ENCODE results near the gene TAS2R30.

TAS2R30 gene

GRCh38 chr12:11166300-11166699 lies 31.9 kb upstream of the TAS2R30 start:
- H3K9me3 ChIP-seq (ENCODE audit: low read depth, low read length) = no peaks in the 10 kb centered on the region
- H3K36me3 ChIP-seq (ENCODE audit: insufficient read depth, low read length) = peaks cover 77% of the 10 kb centered on the region
- no peak overlapping the region for H3K4me3 ChIP-seq
- DNase-seq (ENCODE audit: low read depth, low spot score) = no peak
- no peak overlapping the region for H3K9ac ChIP-seq (ENCODE audit: insufficient read length)
- no peak overlapping the region for H3K27ac ChIP-seq
- TF ChIP-seq POLR2AphosphoS5 (IDR thresholded peaks at IDR 0.05; ENCODE audit: borderline replicate concordance, low read depth, low read length) (no peak), FOXP2 (optimal IDR thresholded peaks at IDR 0.05; ENCODE audit: control extremely low read depth, extremely low read length, insufficient read depth) (no peak), EZH2 (IDR thresholded peaks at IDR 0.05) (no peak)

GRCh38 chr12:11164384-11164783 lies 29.9 kb upstream of the TAS2R30 start:
- H3K36me3 ChIP-seq (ENCODE audit: insufficient read depth, low read length) = peaks cover 88% of the 10 kb centered on the region
- H3K9ac ChIP-seq (ENCODE audit: insufficient read length) = no peak overlapping the region
- TF ChIP-seq POLR2AphosphoS5 (IDR thresholded peaks at IDR 0.05; ENCODE audit: borderline replicate concordance, low read depth, low read length) (no peak), EZH2 (IDR thresholded peaks at IDR 0.05) (no peak), FOXP2 (optimal IDR thresholded peaks at IDR 0.05; ENCODE audit: control extremely low read depth, extremely low read length, insufficient read depth) (no peak)
- no peak overlapping the region for H3K27ac ChIP-seq
- no peaks in the 10 kb centered on the region for H3K9me3 ChIP-seq (ENCODE audit: low read depth, low read length)
- DNase-seq (ENCODE audit: low read depth, low spot score) = no peak
- H3K4me3 ChIP-seq = no peak overlapping the region

- Histone ChIP-seq H3K9ac (ENCODE audit: insufficient read length) (no peak overlapping the region), H3K36me3 (ENCODE audit: insufficient read depth, low read length) (peaks cover 78% of the 10 kb centered on the region), H3K9me3 (ENCODE audit: low read depth, low read length) (no peaks in the 10 kb centered on the region), H3K4me3 (no peak overlapping the region), H3K27ac (no peak overlapping the region)
- TF ChIP-seq EZH2 (IDR thresholded peaks at IDR 0.05) (no peak), FOXP2 (optimal IDR thresholded peaks at IDR 0.05; ENCODE audit: control extremely low read depth, extremely low read length, insufficient read depth) (no peak), POLR2AphosphoS5 (IDR thresholded peaks at IDR 0.05; ENCODE audit: borderline replicate concordance, low read depth, low read length) (no peak)
- no peak for DNase-seq (ENCODE audit: low read depth, low spot score)
Observed at GRCh38 chr12:11162502-11162901, 28.1 kb upstream of the TAS2R30 start.

GRCh38 chr12:11158885-11159444 lies 24.5 kb upstream of the TAS2R30 start:
- Histone ChIP-seq H3K4me3 (no peak overlapping the region), H3K27ac (no peak overlapping the region), H3K9me3 (ENCODE audit: low read depth, low read length) (peaks cover 6% of the 10 kb centered on the region; the same call in 1 of the 2 replicates), H3K9ac (ENCODE audit: insufficient read length) (no peak overlapping the region), H3K36me3 (ENCODE audit: insufficient read depth, low read length) (peaks cover 57% of the 10 kb centered on the region)
- no peak for DNase-seq (ENCODE audit: low read depth, low spot score)
- TF ChIP-seq FOXP2 (optimal IDR thresholded peaks at IDR 0.05; ENCODE audit: control extremely low read depth, extremely low read length, insufficient read depth) = no peak
- TF ChIP-seq EZH2 (IDR thresholded peaks at IDR 0.05) = no peak
- no peak for TF ChIP-seq POLR2AphosphoS5 (IDR thresholded peaks at IDR 0.05; ENCODE audit: borderline replicate concordance, low read depth, low read length)

- DNase-seq (ENCODE audit: low read depth, low spot score) = no peak
- H3K9me3 ChIP-seq (ENCODE audit: low read depth, low read length) = peaks cover 6% of the 10 kb centered on the region
- H3K27ac ChIP-seq = no peak overlapping the region
- H3K4me3 ChIP-seq = no peak overlapping the region
- H3K9ac ChIP-seq (ENCODE audit: insufficient read length) = no peak overlapping the region
- no peak for TF ChIP-seq POLR2AphosphoS5 (IDR thresholded peaks at IDR 0.05; ENCODE audit: borderline replicate concordance, low read depth, low read length)
- TF ChIP-seq EZH2 (IDR thresholded peaks at IDR 0.05) = no peak
- no peak for TF ChIP-seq FOXP2 (optimal IDR thresholded peaks at IDR 0.05; ENCODE audit: control extremely low read depth, extremely low read length, insufficient read depth)
- peaks cover 33% of the 10 kb centered on the region for H3K36me3 ChIP-seq (ENCODE audit: insufficient read depth, low read length)
Observed at GRCh38 chr12:11154400-11154925, 20.0 kb upstream of the TAS2R30 start.

GRCh38 chr12:11152725-11153124 lies 18.3 kb upstream of the TAS2R30 start:
- H3K36me3 ChIP-seq (ENCODE audit: insufficient read depth, low read length) = peaks cover 27% of the 10 kb centered on the region
- H3K4me3 ChIP-seq = no peak overlapping the region
- no peak overlapping the region for H3K9ac ChIP-seq (ENCODE audit: insufficient read length)
- no peak overlapping the region for H3K27ac ChIP-seq
- TF ChIP-seq FOXP2 (optimal IDR thresholded peaks at IDR 0.05; ENCODE audit: control extremely low read depth, extremely low read length, insufficient read depth) = no peak
- no peak for DNase-seq (ENCODE audit: low read depth, low spot score)
- peaks cover 6% of the 10 kb centered on the region for H3K9me3 ChIP-seq (ENCODE audit: low read depth, low read length)

GRCh38 chr12:11150832-11151231 lies 16.4 kb upstream of the TAS2R30 start:
- Histone ChIP-seq H3K9ac (ENCODE audit: insufficient read length) (no peak overlapping the region), H3K4me3 (no peak overlapping the region), H3K9me3 (ENCODE audit: low read depth, low read length) (peaks cover under 1% of the 10 kb centered on the region), H3K36me3 (ENCODE audit: insufficient read depth, low read length) (peaks cover 24% of the 10 kb centered on the region; the same call in 1 of the 2 replicates), H3K27ac (no peak overlapping the region)
- no peak for DNase-seq (ENCODE audit: low read depth, low spot score)
- TF ChIP-seq FOXP2 (optimal IDR thresholded peaks at IDR 0.05; ENCODE audit: control extremely low read depth, extremely low read length, insufficient read depth) (no peak), POLR2AphosphoS5 (IDR thresholded peaks at IDR 0.05; ENCODE audit: borderline replicate concordance, low read depth, low read length) (no peak), EZH2 (IDR thresholded peaks at IDR 0.05) (no peak)

GRCh38 chr12:11147420-11147819 lies 13.0 kb upstream of the TAS2R30 start:
- Histone ChIP-seq H3K9ac (ENCODE audit: insufficient read length) (no peak overlapping the region), H3K9me3 (ENCODE audit: low read depth, low read length) (no peaks in the 10 kb centered on the region), H3K27ac (no peak overlapping the region), H3K4me3 (no peak overlapping the region), H3K36me3 (ENCODE audit: insufficient read depth, low read length) (peaks cover 11% of the 10 kb centered on the region)
- TF ChIP-seq POLR2AphosphoS5 (IDR thresholded peaks at IDR 0.05; ENCODE audit: borderline replicate concordance, low read depth, low read length) = no peak
- TF ChIP-seq FOXP2 (optimal IDR thresholded peaks at IDR 0.05; ENCODE audit: control extremely low read depth, extremely low read length, insufficient read depth) = no peak
- no peak for TF ChIP-seq EZH2 (IDR thresholded peaks at IDR 0.05)
- no peak for DNase-seq (ENCODE audit: low read depth, low spot score)

DNA sequence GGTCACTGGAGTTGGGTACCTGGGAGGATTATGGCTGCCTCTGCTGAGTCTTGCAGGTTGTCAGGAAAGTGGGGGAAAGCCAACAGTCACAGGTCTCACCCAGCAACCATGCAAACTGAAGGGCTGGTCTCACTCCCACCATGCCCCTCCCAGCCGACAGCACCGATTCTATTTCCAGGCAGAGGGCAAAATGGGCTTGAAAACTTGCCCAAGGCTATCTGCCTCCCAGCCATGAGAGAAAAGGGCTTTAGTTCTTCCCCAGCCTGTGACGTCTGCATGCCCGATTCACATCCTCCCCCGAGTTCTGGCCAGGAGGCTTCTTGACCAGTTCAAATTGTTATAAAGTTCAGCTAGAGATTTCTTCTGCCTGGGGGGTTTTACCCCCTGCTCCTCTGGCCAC lies 9.9 kb upstream of the TAS2R30 start:
- peaks cover 23% of the 10 kb centered on the region for H3K36me3 ChIP-seq (ENCODE audit: insufficient read depth, low read length)
- DNase-seq (ENCODE audit: low read depth, low spot score) = no peak
- H3K4me3 ChIP-seq = no peak overlapping the region
- no peaks in the 10 kb centered on the region for H3K9me3 ChIP-seq (ENCODE audit: low read depth, low read length)
- H3K9ac ChIP-seq (ENCODE audit: insufficient read length) = no peak overlapping the region
- no peak overlapping the region for H3K27ac ChIP-seq
- TF ChIP-seq POLR2AphosphoS5 (IDR thresholded peaks at IDR 0.05; ENCODE audit: borderline replicate concordance, low read depth, low read length) = no peak
- no peak for TF ChIP-seq EZH2 (IDR thresholded peaks at IDR 0.05)
- no peak for TF ChIP-seq FOXP2 (optimal IDR thresholded peaks at IDR 0.05; ENCODE audit: control extremely low read depth, extremely low read length, insufficient read depth)
